NCI-H1436 (cell line): ENCODE results near the gene IFNL1.
"Not testable (repeated sequence)": the region's sequence is repeated elsewhere in the genome, so short reads cannot be mapped to it uniquely, and the experiment has no call there.

ENCODE experiments used
- DNase-seq: peaks from one replicate; lab custom pipeline; 2025; lab: John Stamatoyannopoulos, UW

The IFNL1 gene

GRCh38 chr19:39308531-39309304, 12.5 kb downstream of the IFNL1 start:
- no peak for DNase-seq

GRCh38 chr19:39309305-39309670, 13.1 kb downstream of the IFNL1 start:
- not testable (repeated sequence) for DNase-seq

DNA sequence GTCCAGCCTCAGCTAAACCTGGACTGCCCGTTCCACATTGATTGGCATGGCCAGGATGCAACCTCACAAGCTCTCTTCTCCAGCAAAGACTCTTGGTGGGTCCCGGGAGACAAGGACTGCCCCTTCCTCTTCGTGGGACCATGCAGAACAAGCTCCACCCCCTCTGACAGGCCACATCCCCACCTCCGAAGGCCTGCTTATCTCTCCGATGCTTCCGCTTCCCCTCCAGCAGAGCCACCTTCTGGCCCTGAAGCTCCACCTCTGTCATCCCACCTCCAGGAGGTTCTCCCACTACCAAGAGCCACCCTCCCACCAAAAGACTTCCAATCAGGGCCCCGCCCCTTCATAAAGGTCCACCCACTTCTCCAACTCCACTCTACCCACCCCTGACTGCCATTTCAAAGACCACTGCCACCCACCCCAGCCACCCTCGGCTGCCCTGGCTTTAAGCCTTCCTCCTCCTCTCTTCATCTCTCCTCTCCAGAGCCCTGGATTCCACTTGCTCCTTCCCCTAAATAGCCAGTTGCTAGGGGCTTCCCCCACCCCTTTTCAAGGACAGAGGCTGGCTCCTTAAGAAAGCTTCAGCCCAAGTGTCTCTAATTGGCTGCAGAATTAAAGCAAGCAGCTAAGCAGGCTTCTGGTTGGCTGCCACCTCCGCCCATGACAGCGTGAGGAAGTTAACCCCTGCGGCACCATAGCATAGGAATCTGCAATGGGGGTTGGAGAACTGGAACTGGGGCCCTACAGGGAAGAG, 14.5 kb downstream of the IFNL1 start:
- no peak for DNase-seq

DNA sequence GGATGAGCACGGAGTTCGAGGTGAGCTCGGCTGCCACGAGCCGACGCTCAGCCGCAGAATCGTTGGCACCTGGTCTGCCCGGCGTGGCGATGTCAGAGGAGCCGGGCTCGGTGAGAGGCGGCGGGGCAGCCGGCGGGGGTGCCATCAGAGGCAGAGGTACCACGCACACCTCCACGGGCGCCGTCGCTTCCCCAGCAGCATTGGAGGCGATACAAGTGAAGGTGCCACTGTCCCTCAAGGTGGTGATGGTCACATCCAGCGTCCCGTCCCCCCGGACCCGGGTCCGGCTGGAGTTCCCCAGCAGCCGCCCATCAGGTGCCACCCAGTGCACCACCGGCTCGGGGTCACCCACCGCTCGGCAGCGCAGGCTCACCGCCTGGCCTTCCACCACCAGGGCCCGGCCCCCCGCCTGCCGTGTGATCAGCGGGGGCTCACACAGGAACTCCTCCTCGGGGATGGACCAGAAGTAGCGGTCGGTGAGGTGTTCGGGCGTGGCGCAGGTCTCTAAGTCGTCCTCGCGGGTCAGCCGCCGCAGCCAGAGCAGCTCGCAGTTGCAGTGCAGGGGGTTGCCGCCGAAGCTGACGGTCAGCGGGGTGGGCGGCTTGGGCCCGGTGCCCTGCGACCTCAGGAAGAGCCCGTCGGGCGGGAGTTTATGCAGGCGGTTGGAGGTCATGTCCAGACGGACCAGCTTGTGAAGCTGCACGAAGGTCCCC, 18.0 kb downstream of the IFNL1 start:
- no peak for DNase-seq

DNA sequence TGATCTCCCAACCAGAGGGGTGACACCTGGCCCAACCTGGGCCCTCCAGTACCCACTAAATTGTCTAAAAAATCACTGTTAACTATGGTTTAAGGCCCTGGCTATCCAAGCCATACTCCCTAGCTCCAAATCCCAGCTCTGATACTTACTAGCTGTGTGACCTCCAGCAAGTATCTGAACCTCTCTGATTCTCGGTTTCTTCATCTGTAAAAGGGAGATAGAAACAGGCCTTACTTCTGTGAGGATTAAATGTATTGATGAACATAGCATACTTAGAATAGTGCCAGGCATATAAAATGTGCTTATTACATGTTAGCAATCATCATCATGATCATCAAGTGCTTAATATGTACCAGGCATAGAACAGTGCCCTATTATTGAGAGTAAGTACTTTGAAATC, 19.7 kb downstream of the IFNL1 start:
- no peak for DNase-seq

GRCh38 chr19:39316627-39317321, 20.6 kb downstream of the IFNL1 start:
- no peak for DNase-seq

DNA sequence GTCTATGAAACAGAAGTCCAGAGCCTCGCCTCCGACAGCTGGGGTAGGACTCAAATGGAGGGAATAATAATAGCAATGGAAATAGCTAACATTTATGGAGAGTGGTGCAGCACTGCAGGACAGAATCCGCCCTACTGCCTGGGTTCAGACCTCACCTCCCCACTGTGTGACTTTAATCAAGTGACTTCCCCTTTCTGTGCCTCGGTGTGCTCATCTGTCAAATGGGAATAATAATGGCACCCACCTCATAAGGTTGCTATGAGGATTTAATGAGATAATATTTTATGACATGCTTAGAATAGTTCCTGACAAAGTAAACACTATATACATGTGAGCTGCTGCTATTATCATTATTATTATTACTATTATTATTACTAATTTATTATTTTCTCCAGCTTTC, 21.3 kb downstream of the IFNL1 start:
- DNase-seq = no peak

- no peak for DNase-seq
Observed at GRCh38 chr19:39318071-39318470, 21.9 kb downstream of the IFNL1 start.

DNA sequence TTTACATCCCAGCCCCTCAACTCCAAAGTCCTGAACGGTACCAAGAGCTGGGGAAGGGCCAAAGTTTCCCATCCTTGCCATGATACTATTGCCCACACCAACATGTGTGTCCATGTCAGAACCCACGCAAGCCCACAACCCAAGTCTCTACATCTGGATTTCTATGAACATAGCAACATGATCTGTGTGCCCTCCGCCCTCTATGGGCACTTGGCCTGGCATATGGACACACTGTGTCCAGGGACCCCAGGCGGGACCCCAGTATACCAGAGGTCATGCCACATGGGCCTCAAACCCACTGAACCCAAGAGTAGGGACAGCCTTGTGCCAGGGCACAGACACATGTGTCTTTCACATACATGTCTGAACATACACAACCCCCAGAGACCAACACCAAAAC, 22.5 kb downstream of the IFNL1 start:
- no peak for DNase-seq

- no peak for DNase-seq
Observed at GRCh38 chr19:39319098-39319891, 23.1 kb downstream of the IFNL1 start.

- no peak for DNase-seq
Observed at GRCh38 chr19:39319892-39320248, 23.7 kb downstream of the IFNL1 start.

GRCh38 chr19:39321117-39321831, 25.1 kb downstream of the IFNL1 start:
- no peak for DNase-seq

- no peak for DNase-seq
Observed at GRCh38 chr19:39321832-39322176, 25.6 kb downstream of the IFNL1 start.

- no peak for DNase-seq
Observed at GRCh38 chr19:39324242-39324842, 28.1 kb downstream of the IFNL1 start.

DNA sequence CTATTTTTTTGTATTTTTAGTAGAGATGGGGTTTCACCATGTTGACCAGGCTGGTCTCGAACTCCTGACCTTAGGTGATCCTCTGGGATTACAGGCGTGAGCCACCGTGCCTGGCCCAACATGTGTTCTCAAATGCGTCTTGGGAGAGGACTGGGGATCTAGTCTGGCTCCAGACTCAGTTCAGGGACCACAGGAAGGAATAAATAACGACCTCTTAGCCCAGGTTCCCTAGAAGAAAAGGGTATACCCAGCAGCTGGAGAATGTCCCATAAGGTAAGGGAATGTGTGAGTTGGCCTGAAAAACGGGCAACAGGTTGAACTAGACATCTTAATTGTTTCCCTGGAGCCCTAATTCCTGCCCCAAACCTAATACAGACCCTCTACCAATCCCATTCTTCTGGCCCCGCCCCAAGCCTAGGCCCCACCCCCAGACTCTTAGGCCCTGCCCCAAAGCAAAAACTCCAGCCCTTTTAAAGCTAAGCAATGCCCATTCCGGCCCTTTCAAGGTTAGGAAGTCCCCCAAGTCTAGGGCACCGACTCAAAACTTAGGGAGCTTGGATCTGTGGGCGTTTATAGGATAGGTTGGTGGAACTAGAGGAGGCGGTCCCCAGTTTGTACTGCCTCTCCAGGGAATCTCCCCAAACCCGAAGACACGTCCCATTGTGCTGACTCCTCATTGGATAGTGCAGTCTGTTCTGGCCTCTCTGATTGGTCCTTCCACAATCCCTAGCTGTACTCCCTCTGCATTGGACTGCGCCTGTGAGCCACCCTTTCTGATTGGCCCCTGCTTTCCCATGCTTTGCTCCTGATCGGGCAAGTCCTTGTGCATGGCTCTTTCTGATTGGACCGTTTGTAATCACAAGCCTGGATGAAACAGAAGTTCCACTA, 29.8 kb downstream of the IFNL1 start:
- DNase-seq = no peak

GRCh38 chr19:39327363-39328045, 31.3 kb downstream of the IFNL1 start:
- no peak for DNase-seq

GRCh38 chr19:39328046-39328705, 32.0 kb downstream of the IFNL1 start:
- peak; percentile 78 for DNase-seq

- no peak for DNase-seq
Observed at GRCh38 chr19:39329948-39330347, 33.7 kb downstream of the IFNL1 start.
